Glomerular visceral epithelial cell (primary cell): Measurements from ENCODE around the gene C5orf22.
"Not testable (repeated sequence)": the region's sequence is repeated elsewhere in the genome, so short reads cannot be mapped to it uniquely, and the experiment has no call there.

Experiments
- DNase-seq: peaks from one replicate; pipeline ENCODE4 v3.0.0-alpha.2; 2016; ENCODE audit errors: extremely low spot score

Gene C5orf22

DNA sequence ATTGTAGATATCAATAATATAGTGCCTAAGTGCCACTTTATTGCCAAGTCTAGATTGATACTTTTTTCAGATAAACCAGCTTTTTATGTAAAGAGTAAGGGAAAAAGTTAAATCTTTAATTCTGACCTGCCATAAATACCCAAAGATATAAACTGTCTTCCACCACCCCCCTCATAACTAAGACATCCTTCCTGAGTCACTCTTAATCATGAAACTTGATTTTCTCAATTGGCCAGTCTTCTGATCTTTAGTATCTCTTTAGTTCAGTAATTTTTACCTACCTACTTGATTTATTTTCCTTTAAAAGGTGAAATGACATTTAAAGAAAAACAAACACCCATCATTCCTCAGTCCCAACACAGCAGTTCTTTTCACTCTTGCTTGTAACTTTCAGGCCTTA lies 21.8 kb downstream of the C5orf22 start:
- no peak for DNase-seq

DNA sequence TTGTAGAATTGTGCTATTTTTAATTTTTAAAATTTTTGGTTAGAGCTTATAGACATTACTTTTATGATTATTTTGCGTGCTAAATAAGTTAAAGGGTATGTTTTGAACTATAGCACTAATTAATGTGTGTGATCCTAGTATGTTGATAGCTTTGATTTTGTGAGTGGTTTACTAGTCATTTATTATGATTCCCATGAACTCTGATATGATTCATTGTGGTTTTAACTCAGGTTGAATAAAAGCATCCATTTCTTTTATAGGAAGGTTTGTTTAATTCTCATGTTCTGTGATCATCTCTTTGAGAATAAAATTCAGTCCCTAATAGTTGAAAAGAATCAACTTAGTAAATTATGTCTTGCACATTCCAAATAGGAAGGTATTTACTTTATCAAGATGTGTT lies 22.5 kb downstream of the C5orf22 start:
- DNase-seq, result no peak

DNA sequence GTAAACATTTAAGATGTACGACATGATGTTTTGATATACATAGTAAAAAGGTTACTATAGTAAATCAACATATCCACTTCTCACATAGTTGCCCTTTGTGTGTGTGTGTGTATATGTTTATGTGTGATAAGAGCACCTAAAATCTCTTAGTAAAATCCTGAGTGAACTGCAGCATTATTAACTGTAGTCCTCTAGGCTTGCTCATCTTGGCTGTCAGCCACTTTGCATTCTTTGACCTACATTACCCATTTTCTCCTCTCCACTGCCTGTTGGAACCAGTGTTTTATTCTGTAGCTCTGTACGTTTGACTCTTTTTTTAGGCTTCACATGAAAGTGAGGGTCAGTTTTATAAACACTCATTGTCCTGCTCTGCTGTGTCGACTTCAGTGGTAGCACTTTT lies 24.4 kb downstream of the C5orf22 start:
- no peak for DNase-seq

DNA sequence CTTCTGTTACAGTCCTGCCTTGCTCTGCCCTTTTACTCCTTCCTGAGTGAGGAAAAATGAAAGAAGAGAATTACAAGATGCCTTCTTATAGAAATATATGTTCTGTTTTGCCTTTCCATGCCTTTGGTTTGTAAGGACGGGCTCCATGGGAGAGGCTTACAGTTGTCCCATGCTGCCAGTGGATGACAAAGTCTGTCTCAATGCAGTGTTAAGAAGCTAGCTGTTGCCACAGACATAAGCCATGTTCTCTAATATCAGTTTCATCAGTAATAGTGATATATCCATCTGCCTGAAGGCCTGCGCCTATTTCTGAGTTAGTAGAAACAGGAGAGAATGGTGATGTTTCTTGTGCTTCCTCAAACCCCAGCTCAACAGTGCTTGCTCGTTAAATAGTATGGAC lies 27.8 kb downstream of the C5orf22 start:
- DNase-seq, result no peak

DNA sequence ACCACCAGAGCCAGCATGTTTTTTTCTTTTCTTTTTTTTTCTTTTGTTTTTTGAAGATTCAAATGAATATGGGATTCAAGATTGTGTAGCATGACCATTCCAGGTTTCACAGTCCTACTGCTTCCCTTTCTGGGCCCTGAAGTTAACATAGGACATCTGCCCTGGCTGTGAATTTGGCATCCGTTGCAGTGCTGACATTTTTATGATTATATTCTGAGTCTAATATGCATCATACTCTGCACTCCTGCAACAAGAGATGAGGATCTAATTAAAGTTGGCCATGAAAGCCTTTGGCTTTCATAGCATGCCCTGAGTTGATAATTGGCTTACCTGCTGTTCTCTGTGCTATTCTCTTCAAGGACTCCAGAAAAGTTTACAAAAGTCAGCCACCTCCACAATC lies 29.8 kb downstream of the C5orf22 start:
- DNase-seq, result no peak

DNA sequence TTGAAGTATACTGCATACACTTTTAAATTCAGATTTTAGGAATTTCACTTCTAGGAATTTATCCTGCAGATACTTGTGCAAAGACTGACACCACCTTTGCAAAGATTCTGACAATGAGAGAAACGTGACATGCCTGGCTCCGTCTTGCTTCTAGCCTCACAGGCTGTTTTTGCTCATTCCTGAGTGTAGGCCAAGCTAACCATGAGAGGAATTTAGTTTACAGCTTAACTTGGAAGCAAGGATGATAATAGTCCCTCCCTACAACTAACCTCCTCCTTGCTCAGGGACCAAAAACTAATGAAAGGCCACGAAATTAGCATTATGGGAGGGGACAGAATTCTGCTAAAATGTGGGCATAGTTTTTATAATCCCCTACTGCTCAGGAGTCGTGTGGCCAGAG lies 31.1 kb downstream of the C5orf22 start:
- no peak for DNase-seq

DNA sequence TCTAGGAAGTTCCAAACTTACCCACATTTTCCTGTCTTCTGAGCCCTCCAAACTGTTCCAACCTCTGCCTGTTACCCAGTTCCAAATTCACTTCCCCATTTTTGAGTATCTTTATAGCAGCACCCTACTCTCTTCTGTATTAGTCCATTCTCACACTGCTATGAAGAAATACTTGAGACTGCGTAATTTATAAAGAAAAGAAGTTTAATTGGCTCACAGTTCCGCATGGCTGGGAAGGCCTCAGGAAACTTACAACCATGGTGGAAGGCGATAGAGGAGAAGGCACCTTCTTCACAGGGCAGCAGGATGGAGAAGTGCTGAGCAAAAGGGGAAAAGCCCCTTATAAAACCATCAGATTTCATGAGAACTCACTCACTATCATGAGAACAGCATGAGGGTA lies 34.3 kb downstream of the C5orf22 start:
- not testable (repeated sequence) for DNase-seq

DNA sequence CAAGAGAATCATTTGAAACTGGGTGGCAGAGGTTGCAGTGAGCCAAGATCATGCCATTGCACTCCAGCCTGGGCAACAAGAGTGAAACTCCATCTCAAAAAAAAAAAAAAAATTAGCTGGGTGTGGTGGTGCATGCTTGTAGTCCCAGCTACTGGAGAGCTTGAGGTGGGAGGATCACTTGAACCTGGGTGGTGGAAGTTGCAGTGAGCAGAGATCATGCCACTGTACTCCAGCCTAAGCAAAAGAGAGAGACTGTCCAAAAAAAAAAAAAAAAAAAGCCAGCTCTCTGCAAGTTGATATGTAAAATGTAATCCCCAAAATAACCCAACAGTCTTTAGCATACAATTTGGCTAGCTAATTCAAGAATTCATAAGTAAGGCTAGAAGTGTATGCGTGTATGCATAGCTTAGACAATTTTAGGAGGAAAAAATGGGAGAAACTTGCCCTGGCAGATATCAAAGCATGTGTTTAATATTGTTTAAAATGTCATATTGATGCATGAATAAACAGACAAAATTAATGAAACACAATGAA lies 36.3 kb downstream of the C5orf22 start:
- no peak for DNase-seq

DNA sequence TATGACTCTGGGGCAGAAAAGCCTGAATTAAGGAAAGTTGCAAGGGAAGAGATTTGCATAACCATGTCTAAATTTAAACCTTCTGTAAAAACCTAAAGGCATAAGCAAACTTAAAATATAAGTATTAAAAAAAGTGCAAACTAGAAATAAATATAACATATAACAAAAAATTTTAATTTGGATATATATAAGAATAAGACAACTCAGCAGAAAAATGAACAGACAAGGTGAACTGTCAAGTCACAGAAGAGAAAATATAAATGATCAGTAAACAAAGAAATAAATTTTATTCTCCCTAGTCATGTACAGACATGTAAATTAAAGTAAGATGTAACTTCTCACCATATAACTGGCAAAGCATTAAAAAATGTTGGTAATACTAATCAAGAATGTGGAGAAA lies 37.0 kb downstream of the C5orf22 start:
- DNase-seq, result no peak

DNA sequence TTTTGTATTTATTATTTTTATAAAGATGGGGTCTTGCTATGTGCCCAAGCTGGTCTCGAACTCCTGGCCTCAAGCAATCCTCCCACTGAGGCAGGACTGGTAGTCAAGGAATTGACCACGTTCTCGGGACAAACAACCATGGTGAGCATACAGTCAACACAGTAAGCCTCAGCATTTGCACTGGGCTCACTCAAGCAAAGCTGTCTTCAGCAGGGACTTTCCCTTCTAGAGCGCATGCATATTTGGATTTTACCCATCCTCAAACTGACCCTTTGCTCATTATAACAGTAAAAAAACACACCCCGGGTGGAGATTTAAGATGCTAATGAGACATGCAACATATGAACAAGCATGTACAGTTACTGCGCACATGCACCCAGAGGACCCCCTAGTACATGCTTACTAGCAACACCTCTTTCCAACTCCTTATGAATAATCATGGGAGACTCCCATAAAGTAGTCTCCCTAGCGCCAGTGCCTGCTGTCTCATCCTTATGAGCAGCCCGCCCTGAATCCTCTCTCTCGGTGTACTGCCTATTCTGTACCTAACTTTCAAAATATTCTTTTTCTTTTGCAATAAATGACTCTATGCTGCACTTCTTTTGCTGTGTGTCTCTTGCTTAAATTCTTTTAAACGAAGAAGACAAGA lies 41.5 kb downstream of the C5orf22 start:
- DNase-seq, result no peak

DNA sequence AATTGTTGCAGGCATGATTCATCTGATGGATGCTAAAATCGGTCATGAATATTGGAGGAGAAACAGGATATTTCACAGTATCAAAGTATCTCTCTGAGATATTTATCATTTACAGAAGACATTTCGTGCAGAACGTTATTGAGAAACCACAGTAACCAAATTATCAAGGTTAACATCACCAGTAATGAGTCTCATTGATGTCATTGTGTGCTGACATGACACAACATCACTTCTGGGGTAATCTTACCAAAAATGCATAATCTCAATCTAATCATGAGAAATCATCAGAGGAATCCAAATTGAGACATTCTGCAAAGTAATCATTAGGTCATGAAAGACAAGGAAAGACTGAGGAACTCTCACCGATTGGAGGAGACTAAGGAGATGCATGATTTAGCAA lies 42.7 kb downstream of the C5orf22 start:
- DNase-seq, result no peak

DNA sequence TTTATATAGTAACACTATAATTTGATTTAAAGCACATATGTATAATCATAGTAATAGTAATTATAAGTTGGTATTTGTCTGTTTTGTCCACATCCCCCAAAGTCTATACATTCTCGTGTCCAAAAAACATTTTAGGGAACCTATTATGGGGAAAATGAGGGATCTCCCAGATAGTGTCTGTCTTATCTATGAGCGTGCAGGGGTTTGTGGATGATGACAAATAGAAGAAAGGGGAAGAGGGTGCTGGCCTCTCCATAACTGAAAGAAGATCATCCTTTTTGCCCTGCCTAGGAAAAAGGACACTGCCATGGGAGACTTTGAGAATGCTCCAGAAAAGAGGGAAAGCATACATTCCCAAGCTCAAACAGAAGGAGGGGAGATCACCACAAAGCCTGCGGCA lies 45.3 kb downstream of the C5orf22 start:
- DNase-seq, result no peak

DNA sequence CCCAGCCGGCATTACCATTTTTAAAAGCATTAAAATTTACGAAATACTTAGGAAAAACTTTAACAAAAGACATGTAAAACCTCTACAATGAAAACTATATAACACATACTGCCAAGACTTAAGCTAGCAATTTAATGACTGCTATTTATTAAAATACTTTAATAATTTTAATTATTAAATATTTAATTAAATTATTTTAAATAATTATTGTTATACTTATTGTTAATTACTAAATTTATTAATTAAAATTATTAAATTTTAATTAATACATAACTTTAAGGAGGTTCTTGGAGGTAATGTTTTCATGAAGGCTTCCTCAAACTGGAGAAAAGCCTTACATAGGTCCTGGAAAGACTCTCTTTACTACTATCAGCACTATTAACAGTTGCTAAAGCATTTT lies 47.5 kb downstream of the C5orf22 start:
- DNase-seq, result no peak

DNA sequence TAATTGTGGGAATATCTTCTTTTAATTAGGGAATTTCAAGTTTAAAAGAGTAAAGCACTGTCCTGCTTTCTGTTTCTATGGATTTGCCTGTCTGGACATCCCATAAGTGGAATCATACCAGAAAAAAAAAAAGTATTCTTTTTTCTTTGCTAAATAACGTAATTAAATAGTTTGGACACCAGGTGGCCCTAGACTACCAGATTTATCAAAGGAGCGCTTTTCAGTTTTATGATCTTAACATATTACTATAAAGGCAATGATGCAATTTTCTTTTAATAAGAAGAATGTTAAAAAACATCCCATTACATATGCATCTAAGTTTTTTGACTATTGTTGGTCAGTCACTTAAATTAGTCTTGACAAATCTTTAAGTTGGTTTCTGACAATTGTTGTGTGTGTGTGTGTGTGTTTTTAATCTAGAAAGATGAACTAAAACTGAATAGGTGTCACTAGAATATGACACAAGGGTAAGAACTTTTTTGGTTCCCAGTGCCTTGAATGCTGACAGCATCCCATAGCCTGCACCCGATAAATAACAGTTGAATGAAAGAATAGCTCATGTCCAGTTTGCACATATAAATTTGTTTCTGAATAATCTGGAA lies 49.5 kb downstream of the C5orf22 start:
- peak; percentile 40 for DNase-seq

DNA sequence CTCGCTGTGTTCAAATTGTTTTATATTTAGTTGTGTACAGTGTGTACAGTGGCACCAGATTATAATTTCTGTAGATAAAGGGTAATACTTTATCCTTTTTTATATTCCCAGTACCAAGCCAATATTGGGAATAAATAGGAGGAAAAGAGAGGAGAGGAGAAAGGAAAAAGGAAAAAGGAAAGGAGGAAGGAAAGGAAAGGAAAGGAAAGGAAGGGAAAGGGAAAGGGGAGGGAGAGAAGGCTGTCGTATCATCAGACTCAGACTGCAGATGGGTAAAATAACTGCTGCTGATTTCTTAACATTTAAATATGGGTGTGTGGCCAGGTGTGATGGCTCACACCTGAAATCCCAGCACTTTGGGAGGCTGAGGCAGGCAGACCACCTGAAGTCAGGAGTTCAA lies 51.0 kb downstream of the C5orf22 start:
- DNase-seq, result no peak

DNA sequence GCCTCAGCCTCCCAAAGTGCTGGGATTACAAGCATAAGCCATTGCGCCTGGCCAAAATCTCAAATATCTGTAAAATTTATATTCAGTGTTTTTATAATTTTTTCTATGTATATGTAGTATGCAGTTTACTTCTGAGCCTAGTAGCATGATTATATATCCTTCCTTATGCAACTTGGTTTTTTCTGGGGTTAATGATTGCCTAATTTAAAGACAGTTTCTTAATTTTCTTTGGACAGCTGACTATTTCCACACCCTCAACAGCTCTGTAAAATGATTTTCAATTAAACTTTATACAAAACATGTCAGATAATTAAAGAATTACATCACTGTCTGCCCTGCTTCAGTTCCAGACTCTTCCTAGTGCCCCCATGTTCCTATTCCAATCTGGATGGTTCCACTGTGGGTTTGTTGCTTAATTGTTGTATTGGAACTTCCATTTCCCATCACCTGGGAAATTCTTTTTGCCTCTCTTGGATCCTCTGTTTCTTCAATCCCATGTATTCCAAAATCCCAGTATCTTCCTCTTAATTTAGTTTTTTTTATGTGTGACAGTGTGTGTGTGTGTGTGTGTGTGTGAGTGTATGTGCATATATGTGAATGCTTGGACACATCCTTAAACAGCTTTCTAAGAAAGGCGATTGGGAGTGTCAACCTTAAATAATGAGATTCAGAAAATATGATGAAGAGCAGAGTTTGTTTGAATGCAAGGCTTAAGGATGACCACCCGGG lies 53.2 kb downstream of the C5orf22 start:
- DNase-seq, result no peak

DNA sequence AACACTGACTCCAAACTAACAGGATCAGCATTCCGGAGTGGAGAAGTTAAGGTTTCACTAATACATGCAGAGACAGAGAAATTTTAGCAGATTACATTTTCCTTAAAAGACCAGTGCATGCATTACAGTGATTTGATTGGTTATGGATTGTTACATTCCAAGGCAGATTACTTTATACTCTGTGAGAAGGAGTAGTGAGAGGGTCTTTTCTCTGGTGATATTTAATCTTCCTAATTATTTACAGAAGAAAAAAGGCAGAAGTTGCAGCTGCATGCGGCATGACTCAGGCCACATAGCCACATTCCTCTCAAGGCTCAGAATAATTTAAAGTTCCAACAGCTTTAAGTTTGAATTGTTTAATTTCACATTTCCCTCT lies 53.8 kb downstream of the C5orf22 start:
- DNase-seq, result peak; percentile 25

DNA sequence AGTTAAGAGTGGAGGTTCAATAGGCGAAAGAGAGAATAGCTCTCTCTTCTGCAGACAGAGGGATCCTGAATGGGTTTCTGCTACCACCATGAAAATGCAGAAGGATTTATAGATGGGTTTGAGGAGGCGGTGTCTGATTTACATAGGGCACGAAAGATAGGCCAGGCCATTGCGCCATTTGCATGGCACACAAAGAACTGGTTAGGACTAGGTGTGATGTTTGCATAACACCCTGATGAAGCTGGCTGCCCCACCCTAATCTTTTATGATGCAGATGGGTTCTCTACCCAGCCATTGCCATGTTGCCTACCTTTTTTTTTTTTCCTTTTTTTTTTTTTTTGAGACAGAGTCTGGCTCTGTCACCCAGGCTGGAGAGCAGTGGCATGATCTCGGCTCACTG lies 55.4 kb downstream of the C5orf22 start:
- no peak for DNase-seq

DNA sequence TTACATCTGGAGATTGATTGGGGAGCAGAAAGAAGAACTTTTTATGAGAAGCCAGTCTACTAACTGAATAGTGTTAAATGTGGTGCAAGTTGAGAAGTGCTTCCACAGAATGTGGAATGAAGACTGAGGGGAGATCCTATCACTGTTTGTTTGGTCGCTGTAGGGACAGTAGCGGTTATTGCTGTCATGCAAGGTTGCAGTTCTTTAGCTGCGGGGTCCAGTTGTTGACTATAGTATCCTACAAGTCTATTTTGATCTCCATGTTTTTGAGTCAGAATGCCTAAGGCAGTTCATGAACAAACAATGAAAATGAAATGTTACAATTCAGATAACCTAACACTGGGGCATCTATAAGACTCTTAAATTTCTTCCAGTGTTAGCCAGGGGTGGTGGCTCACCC lies 61.6 kb downstream of the C5orf22 start:
- no peak for DNase-seq

DNA sequence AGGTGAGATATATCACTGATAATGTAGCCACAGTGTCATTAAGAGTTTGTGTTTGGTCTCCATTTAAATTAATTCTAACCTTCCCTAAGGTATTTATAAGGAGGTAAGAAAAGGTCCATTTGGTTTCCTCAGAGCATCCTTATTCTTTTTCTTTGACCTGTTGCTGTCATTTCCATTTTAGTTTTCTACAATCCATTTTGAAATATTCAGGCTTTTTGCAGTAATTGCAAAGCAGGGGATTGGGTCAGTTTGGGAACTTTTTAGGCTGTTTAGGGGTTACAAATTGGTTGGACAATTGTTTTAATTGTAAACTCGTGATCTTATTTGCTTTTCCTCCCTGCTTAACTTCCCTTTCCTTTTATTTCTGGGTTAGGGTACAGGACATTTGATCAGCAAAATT lies 64.3 kb downstream of the C5orf22 start:
- DNase-seq, result no peak

DNA sequence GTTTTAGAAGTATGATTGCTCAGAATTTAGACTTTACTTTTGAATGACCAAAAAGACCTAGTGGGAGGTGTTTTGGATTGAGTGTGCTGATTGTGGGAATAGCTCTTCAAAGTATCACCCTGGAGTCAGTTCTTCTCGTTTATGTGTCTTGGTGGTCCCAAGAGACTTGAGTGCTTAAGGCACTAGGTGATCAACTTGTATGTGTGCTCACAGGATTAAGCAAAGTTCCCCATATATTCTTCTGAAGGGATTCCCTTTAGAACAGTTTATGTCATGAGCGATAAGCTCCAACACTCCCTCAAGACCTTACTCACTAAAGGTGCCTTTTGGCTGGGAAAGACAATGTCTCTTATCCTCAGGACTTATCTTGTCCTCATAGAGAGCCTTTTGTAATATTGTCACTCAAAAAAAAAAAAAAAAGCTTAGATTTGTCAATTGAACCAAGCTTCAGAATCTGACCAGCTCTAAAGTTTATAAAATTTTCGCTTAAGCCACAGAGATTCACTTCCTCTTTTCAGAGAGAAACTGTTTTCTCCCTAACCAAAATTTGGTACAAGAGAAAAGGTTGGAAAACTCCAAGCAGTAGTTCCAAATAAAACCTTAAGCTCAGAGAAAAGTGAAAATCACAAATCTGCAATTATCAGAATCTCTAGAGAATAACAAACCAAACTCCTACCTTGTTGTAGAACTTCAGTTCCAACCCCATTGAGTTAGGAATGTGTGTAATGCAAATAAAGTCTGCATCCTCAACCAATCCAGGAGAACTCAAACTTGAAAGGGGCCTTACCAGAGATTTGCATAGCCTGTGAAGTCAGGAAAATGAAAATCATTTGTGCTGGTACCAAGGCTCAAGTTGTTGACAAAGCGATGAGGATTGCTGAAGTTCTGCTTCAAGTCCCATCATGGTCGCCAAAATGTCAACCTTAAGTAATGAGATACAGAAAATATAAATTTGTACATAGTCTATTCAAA lies 66.8 kb downstream of the C5orf22 start:
- DNase-seq, result no peak

DNA sequence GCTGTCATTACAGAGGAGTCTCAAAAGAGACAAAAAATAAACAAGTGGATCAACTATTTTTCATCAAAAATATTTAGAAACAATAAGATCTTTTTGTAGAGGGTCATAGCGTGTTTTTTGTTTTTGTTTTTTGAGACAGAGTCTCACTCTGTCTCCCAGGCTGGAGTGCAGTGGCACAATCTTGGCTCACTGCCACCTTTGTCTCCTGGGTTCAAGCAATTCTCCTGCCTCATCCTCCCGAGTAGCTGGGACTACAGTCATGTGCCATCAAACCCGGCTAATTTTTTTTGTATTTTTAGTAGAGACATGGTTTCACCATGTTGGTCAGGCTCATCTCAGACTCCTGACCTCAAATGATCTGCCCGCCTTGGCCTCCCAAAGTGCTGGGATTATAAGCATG lies 70.2 kb downstream of the C5orf22 start:
- DNase-seq, result not testable (repeated sequence)
